H1 (cell line): ENCODE results near the gene WIPI1. TPM values are rescaled to one million over a fixed set of nuclear protein-coding genes. Genes with fewer than 3 reads are reported as not detected.

Source experiments
- CTCF ChIA-PET: fragments of 300-600 bp; sonication (Branson Sonifier 250); formaldehyde crosslinking; loops from one replicate; lab custom pipeline; 2021; ENCODE audit not compliant: partially characterized antibody; lab: Charles Lee
- POLR2A ChIA-PET: fragments of 300-600 bp; sonication (Branson Sonifier 250); formaldehyde crosslinking; loops from one replicate; lab custom pipeline; 2021; ENCODE audit warnings: inconsistent platforms; ENCODE audit not compliant: partially characterized antibody; lab: Charles Lee
- DNase-seq, 2 experiments: peaks; one replicate each; pipeline versions ENCODE4 v3.0.0 to v3.0.0-alpha.2; 2010 to 2022; ENCODE audit warnings: low spot score in 2 of 2, low read depth in 1 of 2, mixed read lengths in 1 of 2
- FAIRE-seq: peaks from 2 replicates; lab custom pipeline; 2011; peaks lifted over from hg19 to GRCh38; lab: Jason Lieb, UNC
- H2AFZ ChIP-seq: 2 replicates; pipeline ENCODE4 v1.8.1; 2012; ENCODE audit warnings: low read length, inconsistent platforms
- H2AK5ac ChIP-seq: 2 replicates; pipeline ENCODE4 v1.6.1; 2013; ENCODE audit warnings: low read depth, low read length
- H2BK120ac ChIP-seq: replicated peaks from 2 replicates; pipeline ENCODE3; 2013; ENCODE audit warnings: low read depth, low read length, inconsistent platforms
- H2BK12ac ChIP-seq: 2 replicates; pipeline ENCODE4 v1.6.1; 2013; ENCODE audit warnings: low read depth, low read length
- H2BK15ac ChIP-seq: 2 replicates; pipeline ENCODE4 v1.6.1; 2013; ENCODE audit warnings: low read length
- H2BK20ac ChIP-seq: 2 replicates; pipeline ENCODE4 v1.6.1; 2013; ENCODE audit warnings: low read length
- H2BK5ac ChIP-seq: 2 replicates; pipeline ENCODE4 v1.6.1; 2013; ENCODE audit warnings: low read depth, low read length
- H3K14ac ChIP-seq: 2 replicates; pipeline ENCODE4 v1.6.1; 2013; ENCODE audit warnings: inconsistent platforms; ENCODE audit not compliant: insufficient read length
- H3K18ac ChIP-seq: 2 replicates; pipeline ENCODE4 v1.6.1; 2013; ENCODE audit warnings: low read length; ENCODE audit errors: extremely low read depth
- H3K23ac ChIP-seq: 2 replicates; pipeline ENCODE4 v1.6.1; 2013; ENCODE audit warnings: inconsistent platforms; ENCODE audit not compliant: insufficient read length
- H3K23me2 ChIP-seq: 2 replicates; pipeline ENCODE4 v1.6.1; 2013; ENCODE audit warnings: low read depth, low read length
- H3K27ac ChIP-seq: 2 replicates; pipeline ENCODE4 v1.6.1; 2011; ENCODE audit warnings: low read depth, low read length, inconsistent platforms
- H3K27me3 ChIP-seq, 4 experiments: replicated peaks in 1 of 4; 1 replicate in 1 of 4; 2 replicates in 3 of 4; pipeline versions ENCODE4 v1.6.1 to v1.8.1; 2011 to 2013; ENCODE audit warnings: low read length in 3 of 4, mild to moderate bottlenecking in 3 of 4, inconsistent platforms in 2 of 4, mixed read lengths in 2 of 4, moderate library complexity in 1 of 4; ENCODE audit not compliant: control insufficient read depth in 3 of 4, insufficient read depth in 3 of 4; ENCODE audit errors: extremely low read depth in 1 of 4
- H3K36me3 ChIP-seq, 4 experiments: 2 replicates each; pipeline versions ENCODE4 v1.6.1 to v1.8.1; 2011 to 2013; ENCODE audit warnings: mild to moderate bottlenecking in 4 of 4, low read length in 3 of 4, moderate library complexity in 2 of 4, control low read depth in 1 of 4, inconsistent platforms in 1 of 4; ENCODE audit not compliant: insufficient read depth in 4 of 4, control insufficient read depth in 2 of 4
- H3K4ac ChIP-seq: replicated peaks from 2 replicates; pipeline ENCODE3; 2013; ENCODE audit warnings: low read length, low read depth, mixed read lengths, inconsistent platforms; ENCODE audit not compliant: insufficient read length
- H3K4me1 ChIP-seq, 4 experiments: replicated peaks in 1 of 4; 1 replicate in 1 of 4; 2 replicates in 3 of 4; pipeline versions ENCODE4 v1.6.1 to v1.8.1; 2011 to 2013; ENCODE audit warnings: low read length in 3 of 4, inconsistent platforms in 2 of 4, mixed read lengths in 1 of 4; ENCODE audit not compliant: insufficient read depth in 4 of 4, control insufficient read depth in 3 of 4
- H3K4me2 ChIP-seq, 2 experiments: 2 replicates each; pipeline versions ENCODE4 v1.6.1 to v1.8.1; 2011 to 2013; ENCODE audit warnings: low read depth in 2 of 2, low read length in 2 of 2, control low read depth in 1 of 2, inconsistent platforms in 1 of 2, mild to moderate bottlenecking in 1 of 2; ENCODE audit not compliant: insufficient read depth in 1 of 2
- H3K4me3 ChIP-seq, 4 experiments: fragments of 200-600, 300-600 bp in 1 of 4; sonication (generic), shearing (Covaris generic), sonication (Bioruptor Twin) in 1 of 4; 2 replicates each; pipeline versions ENCODE4 v1.5.1 to v1.8.1; 2011 to 2016; ENCODE audit warnings: low read length in 4 of 4, low read depth in 3 of 4, control low read depth in 2 of 4, inconsistent platforms in 2 of 4, mild to moderate bottlenecking in 2 of 4, mixed read lengths in 1 of 4, moderate library complexity in 1 of 4; ENCODE audit not compliant: insufficient read depth in 2 of 4; ENCODE audit errors: extremely low read depth in 1 of 4
- H3K56ac ChIP-seq: replicated peaks from 2 replicates; pipeline ENCODE3; 2013; ENCODE audit warnings: low read depth, mild to moderate bottlenecking, mixed read lengths, low read length, inconsistent platforms; ENCODE audit not compliant: insufficient read length
- H3K79me1 ChIP-seq: 2 replicates; pipeline ENCODE4 v1.6.1; 2013; ENCODE audit warnings: low read depth, low read length, control low read depth
- H3K79me2 ChIP-seq, 2 experiments: 2 replicates each; pipeline versions ENCODE4 v1.6.1 to v1.8.1; 2012 to 2013; ENCODE audit warnings: low read length in 2 of 2, mild to moderate bottlenecking in 2 of 2, inconsistent platforms in 1 of 2; ENCODE audit not compliant: insufficient read depth in 2 of 2, control insufficient read depth in 1 of 2
- H3K9ac ChIP-seq, 4 experiments: replicated peaks in 1 of 4; 1 replicate in 1 of 4; 2 replicates in 3 of 4; pipeline versions ENCODE4 v1.6.1 to v1.8.1; 2011 to 2013; ENCODE audit warnings: low read depth in 3 of 4, low read length in 3 of 4, control low read depth in 2 of 4, mild to moderate bottlenecking in 2 of 4, moderate library complexity in 2 of 4, inconsistent platforms in 1 of 4; ENCODE audit errors: extremely low read depth in 1 of 4
- H3K9me3 ChIP-seq, 2 experiments: 2 replicates each; pipeline versions ENCODE4 v1.6.1 to v1.8.1; 2012 to 2013; ENCODE audit warnings: mild to moderate bottlenecking in 2 of 2, moderate library complexity in 2 of 2, control low read depth in 1 of 2, inconsistent platforms in 1 of 2, low read depth in 1 of 2, low read length in 1 of 2, mixed read lengths in 1 of 2; ENCODE audit not compliant: insufficient read depth in 2 of 2
- H4K20me1 ChIP-seq, 2 experiments: replicated peaks in 1 of 2; 2 replicates each; pipeline versions ENCODE3 to v1.8.1; 2011 to 2013; ENCODE audit warnings: inconsistent platforms in 2 of 2, low read length in 2 of 2, mild to moderate bottlenecking in 1 of 2; ENCODE audit not compliant: insufficient read depth in 2 of 2, control insufficient read depth in 1 of 2
- H4K5ac ChIP-seq: 2 replicates; pipeline ENCODE4 v1.6.1; 2013; ENCODE audit warnings: low read length, low read depth, mixed read lengths, inconsistent platforms; ENCODE audit not compliant: insufficient read length
- H4K8ac ChIP-seq: 2 replicates; pipeline ENCODE4 v1.8.0; 2013; ENCODE audit warnings: mild to moderate bottlenecking, moderate library complexity, low read length, inconsistent platforms; ENCODE audit not compliant: insufficient read depth; ENCODE audit errors: extremely low read depth
- H4K91ac ChIP-seq: replicated peaks from 2 replicates; pipeline ENCODE3; 2013; ENCODE audit warnings: low read length, mixed read lengths, inconsistent platforms; ENCODE audit not compliant: insufficient read length
- BCL11A ChIP-seq, 2 experiments: IDR thresholded peaks; one replicate each; pipeline ENCODE4 v1.6.1; 2011; ENCODE audit warnings: low read depth in 2 of 2, low read length in 2 of 2, mild to moderate bottlenecking in 2 of 2
- EGR1 ChIP-seq: IDR thresholded peaks from 2 replicates; pipeline ENCODE4 v1.6.1; 2011; ENCODE audit warnings: low read depth, low read length, borderline replicate concordance
- HDAC6 ChIP-seq: IDR thresholded peaks from one replicate; pipeline ENCODE4 v1.7.1; 2012; ENCODE audit warnings: low read depth, mild to moderate bottlenecking, inconsistent platforms, low read length, moderate library complexity
- JUN ChIP-seq: IDR thresholded peaks from 2 replicates; pipeline ENCODE4 v1.6.1; 2011; ENCODE audit warnings: low read depth, mild to moderate bottlenecking, improper control_type of control experiment, low read length
- MAFK ChIP-seq: IDR thresholded peaks from 2 replicates; pipeline ENCODE4 v1.6.1; 2012; ENCODE audit warnings: low read depth, mild to moderate bottlenecking, improper control_type of control experiment, low read length
- NRF1 ChIP-seq: IDR thresholded peaks from 2 replicates; pipeline ENCODE4 v1.6.1; 2011; ENCODE audit warnings: mild to moderate bottlenecking, low read depth, low read length, improper control_type of control experiment
- POLR2AphosphoS5 ChIP-seq: IDR thresholded peaks from 2 replicates; pipeline ENCODE4 v1.6.1; 2011; ENCODE audit warnings: low read depth, low read length
- RAD21 ChIP-seq, 2 experiments: IDR thresholded peaks in 1 of 2; conservative IDR thresholded peaks in 1 of 2; 2 replicates each; pipeline ENCODE4 v1.6.1; 2011; ENCODE audit warnings: low read depth in 2 of 2, low read length in 2 of 2, improper control_type of control experiment in 1 of 2, inconsistent platforms in 1 of 2, mild to moderate bottlenecking in 1 of 2, moderate library complexity in 1 of 2
- WGBS, 2 experiments: shearing (Covaris generic) in 1 of 2; methylation state at CpG; one replicate each; pipeline versions ENCODE4 v1.1.6 to v1.1.7; 2013 to 2015; ENCODE audit warnings: low lambda C conversion rate in 2 of 2, mixed read lengths in 2 of 2, inconsistent platforms in 1 of 2, low coverage in 1 of 2, missing lambda C conversion rate in 1 of 2; ENCODE audit not compliant: insufficient replicate concordance in 2 of 2, insufficient coverage in 1 of 2, insufficient read length in 1 of 2; ENCODE audit errors: extremely low coverage in 1 of 2, missing lambda C conversion rate in 1 of 2; 5-methylcytosine and 5-hydroxymethylcytosine counted together
- polyA plus RNA-seq, 7 experiments: library from polyadenylated mRNA; depleted of rRNA in 3 of 7; stranded (reverse) in 5 of 7; unstranded in 2 of 7; fragments of >200 nt in 5 of 7; fragments of 200-250 nt in 2 of 7; gene quantifications; 1 replicate in 5 of 7; 2 replicates in 1 of 7; 4 replicates in 1 of 7; pipeline versions ENCODE4 v1.2.1 to v1.2.3, GENCODE V29; 2011 to 2013; ENCODE audit warnings: missing spikeins in 2 of 7, mixed read lengths in 2 of 7
- total RNA-seq: library from RNA; stranded (reverse); fragmentation: NEBNext Ultra II Directional; extraction: Animal tissue kit (Norgen Biotek cat#: 25700); gene quantifications from 2 replicates; pipeline ENCODE4 v1.2.1, GENCODE V29; 2021
- TF ChIP-seq, protein P1 (sequence below), 3 experiments: IDR thresholded peaks; 1 replicate in 2 of 3; 2 replicates in 1 of 3; pipeline versions ENCODE4 v1.5.1 to v1.6.1; 2011; ENCODE audit warnings: low read length in 3 of 3, mild to moderate bottlenecking in 3 of 3, inconsistent platforms in 2 of 3, low read depth in 1 of 3, moderate library complexity in 1 of 3; ENCODE audit not compliant: insufficient read depth in 1 of 3; ENCODE audit errors: control extremely low read depth in 1 of 3

The WIPI1 gene
- total and polyA plus RNA-seq, 2 of the 8 experiments (the other 6 are each of a cell fraction or from before 2014, with no cell fraction given), result 16.6 to 17.4 TPM

DNA sequence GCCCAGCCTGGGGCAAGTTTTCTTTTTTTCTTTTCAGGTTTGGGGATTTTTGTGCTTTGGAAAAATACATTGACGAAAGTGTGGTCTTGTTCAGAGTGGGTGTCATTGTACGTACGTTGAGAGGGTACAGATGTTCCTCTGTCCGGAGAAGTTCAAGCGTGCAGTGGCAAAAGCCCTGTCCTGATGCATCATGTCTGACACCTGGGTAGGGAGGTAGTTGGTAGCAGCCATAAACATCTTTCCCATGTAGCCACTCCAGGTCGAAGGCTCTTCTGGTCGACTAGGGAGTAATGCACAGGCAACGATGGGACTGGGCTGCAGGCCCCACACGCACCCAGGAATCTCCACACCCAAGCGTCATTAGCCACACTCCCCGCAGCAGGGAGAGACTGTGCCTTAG is 27.4 kb downstream of the WIPI1 start:
- Histone ChIP-seq H3K36me3 (peaks cover 0 to 3% (median 1%) of the 10 kb centered on the region in 4 experiments; a peak in 5 of 8 replicates), H4K5ac (no peak overlapping the region), H2BK5ac (no peak overlapping the region), H3K14ac (no peak overlapping the region), H3K79me2 (no peaks in the 10 kb centered on the region), H3K27me3 (no peaks in the 10 kb centered on the region), H3K9me3 (no peaks in the 10 kb centered on the region), H4K91ac (no peak overlapping the region), H2BK20ac (no peak overlapping the region), H3K79me1 (no peaks in the 10 kb centered on the region), H2BK120ac (no peak overlapping the region), H4K20me1 (no peaks in the 10 kb centered on the region), H3K23ac (no peak overlapping the region), H2BK15ac (no peak overlapping the region), H3K9ac (no peak overlapping the region), H2AFZ (no peak overlapping the region), H3K23me2 (no peaks in the 10 kb centered on the region), H3K4me1 (0 out of 7 replicates have a peak, but pooled peaks cover 0 to 2% (median 0%) of the 10 kb centered on the region in 4 experiments), H3K4me2 (no peak overlapping the region), H3K4ac (no peak overlapping the region), H3K4me3 (no peak overlapping the region), H4K8ac (no peak overlapping the region), H3K27ac (no peak overlapping the region), H2BK12ac (no peak overlapping the region), H3K56ac (no peak overlapping the region), H2AK5ac (no peak overlapping the region), H3K18ac (no peak overlapping the region)
- DNase-seq (no peak), FAIRE-seq (no peak)
- POLR2A ChIA-PET, result interaction anchor here (0.9 kb wide), 1 partner anchor 17 kb away, joined by 3 read pairs; no protein-coding TSS in a partner anchor
- WGBS, 2 experiments, result 91% methylated on average over 11 of the region's 11 CpGs; no CpG with 5 or more reads in 1 of the 2 experiments
- TF ChIP-seq JUN, result no peak
- TF ChIP-seq HDAC6, result no peak
- TF ChIP-seq POLR2AphosphoS5, result no peak
- TF ChIP-seq RAD21 (IDR thresholded peaks at IDR 0.05 in 1 of 2, conservative IDR thresholded peaks at IDR 0.05 in 1 of 2; ENCODE audit: low read depth in 2 of 2, low read length in 2 of 2), result no peak
- TF ChIP-seq EGR1, result no peak
- no peak for TF ChIP-seq NRF1
- TF ChIP-seq, protein P1, sequence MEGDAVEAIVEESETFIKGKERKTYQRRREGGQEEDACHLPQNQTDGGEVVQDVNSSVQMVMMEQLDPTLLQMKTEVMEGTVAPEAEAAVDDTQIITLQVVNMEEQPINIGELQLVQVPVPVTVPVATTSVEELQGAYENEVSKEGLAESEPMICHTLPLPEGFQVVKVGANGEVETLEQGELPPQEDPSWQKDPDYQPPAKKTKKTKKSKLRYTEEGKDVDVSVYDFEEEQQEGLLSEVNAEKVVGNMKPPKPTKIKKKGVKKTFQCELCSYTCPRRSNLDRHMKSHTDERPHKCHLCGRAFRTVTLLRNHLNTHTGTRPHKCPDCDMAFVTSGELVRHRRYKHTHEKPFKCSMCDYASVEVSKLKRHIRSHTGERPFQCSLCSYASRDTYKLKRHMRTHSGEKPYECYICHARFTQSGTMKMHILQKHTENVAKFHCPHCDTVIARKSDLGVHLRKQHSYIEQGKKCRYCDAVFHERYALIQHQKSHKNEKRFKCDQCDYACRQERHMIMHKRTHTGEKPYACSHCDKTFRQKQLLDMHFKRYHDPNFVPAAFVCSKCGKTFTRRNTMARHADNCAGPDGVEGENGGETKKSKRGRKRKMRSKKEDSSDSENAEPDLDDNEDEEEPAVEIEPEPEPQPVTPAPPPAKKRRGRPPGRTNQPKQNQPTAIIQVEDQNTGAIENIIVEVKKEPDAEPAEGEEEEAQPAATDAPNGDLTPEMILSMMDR (IDR thresholded peaks at IDR 0.05; ENCODE audit: control extremely low read depth in 1 of 3, insufficient read depth in 1 of 3, low read depth in 1 of 3, low read length in 3 of 3), result no peak
- TF ChIP-seq BCL11A (IDR thresholded peaks at IDR 0.05; ENCODE audit: low read depth in 2 of 2, low read length in 2 of 2), result no peak
- TF ChIP-seq MAFK, result no peak
- CTCF ChIA-PET, result interaction anchor here (1.3 to 9.3 kb wide), 4 partner anchors 31 to 167 kb away, joined by 3 to 98 read pairs (median 9); no protein-coding TSS in a partner anchor
